Left ventricle myocardium inferior (tissue), 1 donor: ENCODE data around the gene TGM1. TPM values are rescaled to one million over a fixed set of nuclear protein-coding genes. Genes with fewer than 3 reads are reported as not detected.

Experiments
- DNase-seq: peaks from one replicate; pipeline ENCODE4 v3.0.0-alpha.2; 2020
- H3K27ac ChIP-seq: fragments of 200-600 bp; replicated peaks from 2 replicates; pipeline ENCODE4 v1.8.0; 2021
- H3K27me3 ChIP-seq: fragments of 200-600 bp; 2 replicates; pipeline ENCODE4 v1.8.0; 2021; ENCODE audit warnings: low read depth
- H3K36me3 ChIP-seq: fragments of 200-600 bp; 2 replicates; pipeline ENCODE4 v1.8.0; 2021
- H3K4me1 ChIP-seq: fragments of 200-600 bp; 2 replicates; pipeline ENCODE4 v1.8.0; 2021
- H3K4me3 ChIP-seq: fragments of 200-600 bp; 2 replicates; pipeline ENCODE4 v1.8.0; 2021; ENCODE audit warnings: mild to moderate bottlenecking, moderate library complexity
- H3K9me3 ChIP-seq: fragments of 200-600 bp; replicated peaks from 2 replicates; pipeline ENCODE4 v1.8.0; 2021
- CTCF ChIP-seq: fragments of 200-600 bp; IDR thresholded peaks from 2 replicates; pipeline ENCODE4 v1.8.0; 2021; ENCODE audit warnings: antibody characterized with exemption, mild to moderate bottlenecking, borderline replicate concordance
- intact Hi-C: fragments of 100-400 bp; cut with micrococcal nuclease; formaldehyde crosslinking; loops from one replicate; pipeline ENCODE4 v1.11.0; 2022
- total RNA-seq: library from RNA; stranded (reverse); fragmentation: NEBNext Ultra II Directional; extraction: Animal tissue kit (Norgen Biotek cat#: 25700); gene quantifications from one replicate; pipeline ENCODE4 v1.2.1, GENCODE V29; 2021
- donor health status: DM: no; HTN: yes; CAD: no; lungs with severe emphysema.

TGM1 gene
- total RNA-seq, 1 donor from 2014 or later = 0.96 TPM

GRCh38 chr14:24240110-24240918, 22.7 kb downstream of the TGM1 start:
- peaks cover 62% of the 10 kb centered on the region for H3K36me3 ChIP-seq
- H3K27ac ChIP-seq = peak overlapping the region; percentile 8
- H3K9me3 ChIP-seq = no peaks in the 10 kb centered on the region
- intact Hi-C loops = no loop called here
- H3K27me3 ChIP-seq = no peaks in the 10 kb centered on the region
- DNase-seq = no peak
- TF ChIP-seq CTCF = no peak
- H3K4me1 ChIP-seq = peaks cover 62% of the 10 kb centered on the region
- H3K4me3 ChIP-seq = peak overlapping the region; percentile 85

- intact Hi-C loops = no loop called here
- Histone ChIP-seq H3K9me3 (no peaks in the 10 kb centered on the region), H3K36me3 (peaks cover 66% of the 10 kb centered on the region), H3K27me3 (no peaks in the 10 kb centered on the region), H3K4me3 (no peak overlapping the region), H3K27ac (no peak overlapping the region), H3K4me1 (peaks cover 76% of the 10 kb centered on the region)
- DNase-seq = no peak
- TF ChIP-seq CTCF = no peak
These were observed 24.4 kb downstream of the TGM1 start for GRCh38 chr14:24238527-24239037.

GRCh38 chr14:24238123-24238522, 24.9 kb downstream of the TGM1 start:
- no peak for DNase-seq
- peaks cover 76% of the 10 kb centered on the region for H3K4me1 ChIP-seq
- H3K27ac ChIP-seq = no peak overlapping the region
- no peaks in the 10 kb centered on the region for H3K27me3 ChIP-seq
- H3K36me3 ChIP-seq = peaks cover 66% of the 10 kb centered on the region
- no peaks in the 10 kb centered on the region for H3K9me3 ChIP-seq
- no peak overlapping the region for H3K4me3 ChIP-seq
- TF ChIP-seq CTCF = no peak
- intact Hi-C loops = no loop called here

- H3K36me3 ChIP-seq = peaks cover 66% of the 10 kb centered on the region
- DNase-seq = no peak
- peaks cover 80% of the 10 kb centered on the region for H3K4me1 ChIP-seq
- no peaks in the 10 kb centered on the region for H3K9me3 ChIP-seq
- no peak overlapping the region for H3K4me3 ChIP-seq
- no peak for TF ChIP-seq CTCF
- intact Hi-C loops = no loop called here
- no peak overlapping the region for H3K27ac ChIP-seq
- no peaks in the 10 kb centered on the region for H3K27me3 ChIP-seq
These were observed 25.5 kb downstream of the TGM1 start for GRCh38 chr14:24237463-24237955.

GRCh38 chr14:24236689-24237462, 26.1 kb downstream of the TGM1 start:
- Histone ChIP-seq H3K36me3 (peaks cover 66% of the 10 kb centered on the region), H3K4me3 (no peak overlapping the region), H3K27me3 (no peaks in the 10 kb centered on the region), H3K27ac (no peak overlapping the region), H3K4me1 (peaks cover 81% of the 10 kb centered on the region), H3K9me3 (no peaks in the 10 kb centered on the region)
- no peak for TF ChIP-seq CTCF
- intact Hi-C loops = no loop called here
- no peak for DNase-seq
